Gastroesophageal sphincter (tissue), 3 donors: ENCODE data around the gene RAD9B.

Experiments
- CTCF ChIP-seq, 4 experiments: fragments of 200-600 bp in 2 of 4; fragments of 450-650 bp in 2 of 4; sonication (generic) in 1 of 4; IDR thresholded peaks; one replicate each; pipeline ENCODE4 v1.5.1; 2017 to 2019; ENCODE audit warnings: antibody characterized with exemption in 4 of 4, mild to moderate bottlenecking in 2 of 4, moderate library complexity in 2 of 4
- POLR2A ChIP-seq, 2 donors: fragments of 450-650 bp; IDR thresholded peaks; one replicate each; pipeline ENCODE4 v1.6.1; 2017; ENCODE audit warnings: antibody characterized with exemption in 2 of 2, mild to moderate bottlenecking in 2 of 2, moderate library complexity in 1 of 2

DNA sequence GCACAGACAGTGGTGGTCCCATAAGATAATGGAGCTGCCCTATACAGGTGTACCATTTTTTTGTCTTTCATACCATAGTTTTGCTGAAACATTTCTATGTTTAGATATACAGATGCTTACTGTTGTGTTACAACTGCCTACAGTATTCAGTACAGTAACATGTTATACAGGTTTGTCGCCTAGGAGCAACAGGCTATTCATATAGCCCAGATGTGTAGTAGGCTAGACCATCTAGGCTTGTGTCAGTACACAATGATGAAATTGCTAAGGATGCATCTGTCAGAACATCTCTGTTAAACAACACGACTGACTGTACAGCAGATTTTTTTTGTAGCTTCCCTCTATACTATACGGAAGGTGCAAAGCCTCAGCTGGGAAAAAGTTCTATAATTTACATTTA, 30.5 kb downstream of the RAD9B start:
- no peak for TF ChIP-seq CTCF (IDR thresholded peaks at IDR 0.05)
- no peak for TF ChIP-seq POLR2A (IDR thresholded peaks at IDR 0.05)
